Stimulated activated CD8-positive, alpha-beta memory T cell treated with anti-CD3 and anti-CD28 coated beads, Interleukin-15, amount 100 ng/mL, for 48 hours (primary cell): ENCODE results near the gene KRT79.

Experiments
- DNase-seq, 2 donors: peaks; one replicate each; pipeline ENCODE4 v3.0.0-alpha.2; 2020; ENCODE audit warnings: low read depth in 2 of 2

KRT79 gene

GRCh38 chr12:52835271-52836041, 1.3 kb upstream of the KRT79 start:
- DNase-seq: peak; percentile 10 to 15

- DNase-seq: no peak
These were observed 553 bp upstream of the KRT79 start for GRCh38 chr12:52834727-52835001.

- DNase-seq: no peak
These were observed 866 bp downstream of the KRT79 start for GRCh38 chr12:52832985-52833905.

GRCh38 chr12:52832451-52832850, 1.7 kb downstream of the KRT79 start:
- no peak for DNase-seq

GRCh38 chr12:52831251-52831650, 2.9 kb downstream of the KRT79 start:
- no peak for DNase-seq

GRCh38 chr12:52829986-52830770, 3.9 kb downstream of the KRT79 start:
- no peak for DNase-seq

GRCh38 chr12:52828591-52829021, 5.5 kb downstream of the KRT79 start:
- DNase-seq: no peak

GRCh38 chr12:52828156-52828555, 6.0 kb downstream of the KRT79 start:
- DNase-seq: no peak

- DNase-seq: no peak
These were observed 6.5 kb downstream of the KRT79 start for GRCh38 chr12:52827499-52828090.

- DNase-seq: no peak
These were observed 7.3 kb downstream of the KRT79 start for GRCh38 chr12:52826611-52827498.

- DNase-seq: no peak
These were observed 8.2 kb downstream of the KRT79 start for GRCh38 chr12:52825961-52826360.

- DNase-seq: no peak
These were observed 9.2 kb downstream of the KRT79 start for GRCh38 chr12:52824741-52825410.

- no peak for DNase-seq
These were observed 10.2 kb downstream of the KRT79 start for GRCh38 chr12:52823761-52824450.

GRCh38 chr12:52822771-52823510, 11.2 kb downstream of the KRT79 start:
- no peak for DNase-seq

- no peak for DNase-seq
These were observed 12.1 kb downstream of the KRT79 start for GRCh38 chr12:52821826-52822660.

GRCh38 chr12:52821071-52821730, 12.9 kb downstream of the KRT79 start:
- DNase-seq: no peak

GRCh38 chr12:52820521-52820920, 13.6 kb downstream of the KRT79 start:
- no peak for DNase-seq
